ENCODE data around the gene HOXB2. TPM values are rescaled to one million over a fixed set of nuclear protein-coding genes. Genes with fewer than 3 reads are reported as not detected.

HOXB2 gene
- total RNA-seq, 1 experiment from 2014 or later: 3.7 TPM

- Mint-ChIP-seq H3K27me3 (ENCODE audit: low read depth) (peaks cover 84% of the 10 kb centered on the region), H3K9me3 (no peaks in the 10 kb centered on the region), H3K27ac (no peak overlapping the region), H3K4me1 (peaks cover 12% of the 10 kb centered on the region), H3K4me3 (no peak overlapping the region), H3K36me3 (no peaks in the 10 kb centered on the region)
- no peak for DNase-seq (ENCODE audit: low spot score)
- ChIA-PET POLR2A (no interaction called here), CTCF (interaction anchor here (1.9 kb wide), 1 partner anchor 41 kb away, joined by 6 read pairs; no protein-coding TSS in a partner anchor)
- no peak for ATAC-seq
- TF ChIP-seq ATF2 (CRISPR knock-in tag; IDR thresholded peaks at IDR 0.05; ENCODE audit: borderline replicate concordance, low read depth): no peak
- no peak for TF ChIP-seq TP53 (CRISPR knock-in tag; IDR thresholded peaks at IDR 0.05)
- no peak for TF ChIP-seq USF1 (CRISPR knock-in tag; IDR thresholded peaks at IDR 0.05)
- TF ChIP-seq ZNF416 (CRISPR knock-in tag; IDR thresholded peaks at IDR 0.05): no peak
- no peak for TF ChIP-seq ZNF317 (CRISPR knock-in tag; IDR thresholded peaks at IDR 0.05; ENCODE audit: borderline replicate concordance, low read depth)
- no peak for TF ChIP-seq JUN (CRISPR knock-in tag; IDR thresholded peaks at IDR 0.05)
- no peak for TF ChIP-seq RORB (CRISPR knock-in tag; IDR thresholded peaks at IDR 0.05)
- TF ChIP-seq MAX (CRISPR knock-in tag; IDR thresholded peaks at IDR 0.05): no peak
- no peak for TF ChIP-seq ZNF138 (CRISPR knock-in tag; conservative IDR thresholded peaks at IDR 0.05)
- no peak for TF ChIP-seq HMGXB4 (CRISPR knock-in tag; IDR thresholded peaks at IDR 0.05)
- no peak for TF ChIP-seq KAT7 (CRISPR knock-in tag; IDR thresholded peaks at IDR 0.05; ENCODE audit: borderline replicate concordance)
- no peak for TF ChIP-seq ZSCAN18 (CRISPR knock-in tag; IDR thresholded peaks at IDR 0.05)
- no peak for TF ChIP-seq CTCF (IDR thresholded peaks at IDR 0.05)
- TF ChIP-seq ATF3 (CRISPR knock-in tag; conservative IDR thresholded peaks at IDR 0.05): no peak
Observed at GRCh38 chr17:48498164-48498850, 46.6 kb downstream of the HOXB2 start.

- Mint-ChIP-seq H3K4me1 (peaks cover 13% of the 10 kb centered on the region), H3K4me3 (no peak overlapping the region), H3K9me3 (no peaks in the 10 kb centered on the region), H3K36me3 (no peaks in the 10 kb centered on the region), H3K27ac (no peak overlapping the region), H3K27me3 (ENCODE audit: low read depth) (peaks cover 84% of the 10 kb centered on the region)
- DNase-seq (ENCODE audit: low spot score) (no peak), ATAC-seq (no peak)
- POLR2A ChIA-PET: no interaction called here
- CTCF ChIA-PET: interaction anchor here (0.6 kb wide), 1 partner anchor 366 kb away, joined by 4 read pairs; no protein-coding TSS in a partner anchor
- TF ChIP-seq ATF1 (CRISPR knock-in tag; IDR thresholded peaks at IDR 0.05) (no peak), ZNF121 (CRISPR knock-in tag; IDR thresholded peaks at IDR 0.05) (no peak), ELF4 (CRISPR knock-in tag; IDR thresholded peaks at IDR 0.05; ENCODE audit: low read depth) (no peak), ESRRA (CRISPR knock-in tag; IDR thresholded peaks at IDR 0.05; ENCODE audit: borderline replicate concordance) (no peak), NFATC4 (CRISPR knock-in tag; IDR thresholded peaks at IDR 0.05) (no peak), FOXP1 (CRISPR knock-in tag; IDR thresholded peaks at IDR 0.05; ENCODE audit: borderline replicate concordance) (no peak), CBFB (CRISPR knock-in tag; IDR thresholded peaks at IDR 0.05; ENCODE audit: low read depth) (no peak), SP1 (CRISPR knock-in tag; conservative IDR thresholded peaks at IDR 0.05) (no peak), EMX1 (CRISPR knock-in tag; IDR thresholded peaks at IDR 0.05) (no peak), MLX (CRISPR knock-in tag; IDR thresholded peaks at IDR 0.05) (no peak), ETV6 (CRISPR knock-in tag; IDR thresholded peaks at IDR 0.05) (no peak), ZNF138 (CRISPR knock-in tag; conservative IDR thresholded peaks at IDR 0.05) (no peak), NR3C1 (CRISPR knock-in tag; conservative IDR thresholded peaks at IDR 0.05; ENCODE audit: low read depth) (no peak), USF2 (CRISPR knock-in tag; IDR thresholded peaks at IDR 0.05) (no peak)
Observed at GRCh38 chr17:48497103-48497502, 47.8 kb downstream of the HOXB2 start.

Data from WTC11 (cell line).